Muscle of arm (tissue), 14 donors: ENCODE data around the gene EFCC1. TPM values are rescaled to one million over a fixed set of nuclear protein-coding genes. Genes with fewer than 3 reads are reported as not detected.
A peak's percentile ranks its signal among the peaks of the same experiment; 100 is the strongest.

Source experiments
- DNase-seq: peaks from one replicate; pipeline ENCODE4 v3.0.0-alpha.2; 2013
- long read RNA-seq, 11 donors: transcript quantifications; one replicate each; lab custom pipeline, GENCODE V29; 2026
- polyA plus RNA-seq, 12 donors: library from polyadenylated mRNA; unstranded; fragments of 120-200 nt; gene quantifications; one replicate each; pipeline ENCODE4 v1.2.1, GENCODE V29; 2013; ENCODE audit not compliant: insufficient read length in 12 of 12

EFCC1 gene
- polyA plus RNA-seq: 1 to 10 TPM in 7 of 12 donors, under 1 TPM in 3, not detected in 2; 0.78 to 4.5 (median 1.2) TPM
- long read RNA-seq, donor 1: 0 reads
- long read RNA-seq, donor 2: 0 reads
- long read RNA-seq, donor 3: 0 reads
- long read RNA-seq, donor 4: 0 reads
- long read RNA-seq, donor 5, partial matches to known transcripts: 0 of 1 reads
- long read RNA-seq, donor 5, other reads (novel, unspliced or antisense): 0 of 1 reads
- long read RNA-seq, donor 6: 0 reads
- long read RNA-seq, donor 7, partial matches to known transcripts: 0 of 1 reads
- long read RNA-seq, donor 7, other reads (novel, unspliced or antisense): 0 of 1 reads
- long read RNA-seq, donor 8: 0 reads
- long read RNA-seq, donor 9: 0 reads
- long read RNA-seq, donor 10: 0 reads
- long read RNA-seq, donor 11: 0 reads

DNA sequence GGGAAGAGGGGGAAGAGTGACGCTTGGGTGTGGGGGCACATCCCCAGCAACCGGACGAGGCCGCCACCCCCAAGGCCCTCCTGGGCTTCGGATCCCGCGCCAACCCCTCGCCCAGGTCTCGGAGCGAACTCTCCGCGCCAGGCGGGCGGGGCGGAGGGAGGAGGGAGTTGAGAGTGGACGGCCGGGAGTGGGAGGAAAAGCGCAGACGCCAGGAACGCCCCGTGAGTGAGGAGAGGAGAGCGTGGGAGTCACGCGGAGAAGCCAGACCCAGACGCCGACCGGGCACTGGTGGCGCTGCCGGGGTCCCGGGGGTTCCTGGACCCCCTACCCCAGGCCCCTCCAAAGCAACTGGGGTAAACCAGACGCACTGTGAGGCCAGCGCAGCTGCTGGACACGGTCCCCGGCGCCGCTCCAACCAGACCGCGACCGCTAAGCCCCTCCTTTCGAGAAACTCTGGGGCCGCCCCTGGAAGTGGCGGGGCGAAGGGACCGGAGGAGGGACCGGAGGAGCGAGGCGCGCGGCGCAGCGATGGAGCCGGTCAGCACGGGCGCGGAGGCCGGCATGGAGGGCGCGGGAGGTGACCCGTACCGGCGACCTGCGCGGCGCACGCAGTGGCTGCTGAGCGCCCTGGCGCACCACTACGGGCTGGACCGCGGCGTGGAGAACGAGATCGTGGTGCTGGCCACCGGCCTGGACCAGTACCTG is at the start of gene EFCC1:
TSS of gene EFCC1 (plus strand) at position 204 of the 705 bp plus-strand sequence. CDS start at position 529, 325 bp downstream.
- peak; percentile 74 for DNase-seq

- DNase-seq: no peak
These were observed 44.7 kb upstream of the EFCC1 start for GRCh38 chr3:128956440-128956839.

GRCh38 chr3:128965280-128965679 is 35.8 kb upstream of the EFCC1 start:
- no peak for DNase-seq

DNA sequence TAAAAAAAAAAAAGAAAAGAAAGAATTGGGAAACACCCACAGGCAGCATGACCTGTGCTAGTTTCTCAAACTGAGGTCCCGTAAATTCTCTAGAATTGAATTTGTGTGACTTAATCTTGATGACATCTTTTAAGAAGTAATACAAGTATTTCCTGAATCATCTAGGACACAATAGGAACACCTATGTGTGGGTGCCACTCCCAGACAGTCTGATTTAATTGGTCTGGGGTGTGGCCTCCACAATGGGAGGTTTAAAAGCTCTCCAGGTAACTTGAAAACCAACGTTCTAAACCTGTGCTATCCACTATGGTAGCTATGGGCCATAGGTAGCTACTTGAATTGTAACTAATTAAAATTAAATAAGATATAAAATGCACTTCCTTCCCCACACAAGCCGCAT is 35.3 kb upstream of the EFCC1 start:
- no peak for DNase-seq

- DNase-seq: no peak
These were observed 33.3 kb upstream of the EFCC1 start for GRCh38 chr3:128967748-128968355.

DNA sequence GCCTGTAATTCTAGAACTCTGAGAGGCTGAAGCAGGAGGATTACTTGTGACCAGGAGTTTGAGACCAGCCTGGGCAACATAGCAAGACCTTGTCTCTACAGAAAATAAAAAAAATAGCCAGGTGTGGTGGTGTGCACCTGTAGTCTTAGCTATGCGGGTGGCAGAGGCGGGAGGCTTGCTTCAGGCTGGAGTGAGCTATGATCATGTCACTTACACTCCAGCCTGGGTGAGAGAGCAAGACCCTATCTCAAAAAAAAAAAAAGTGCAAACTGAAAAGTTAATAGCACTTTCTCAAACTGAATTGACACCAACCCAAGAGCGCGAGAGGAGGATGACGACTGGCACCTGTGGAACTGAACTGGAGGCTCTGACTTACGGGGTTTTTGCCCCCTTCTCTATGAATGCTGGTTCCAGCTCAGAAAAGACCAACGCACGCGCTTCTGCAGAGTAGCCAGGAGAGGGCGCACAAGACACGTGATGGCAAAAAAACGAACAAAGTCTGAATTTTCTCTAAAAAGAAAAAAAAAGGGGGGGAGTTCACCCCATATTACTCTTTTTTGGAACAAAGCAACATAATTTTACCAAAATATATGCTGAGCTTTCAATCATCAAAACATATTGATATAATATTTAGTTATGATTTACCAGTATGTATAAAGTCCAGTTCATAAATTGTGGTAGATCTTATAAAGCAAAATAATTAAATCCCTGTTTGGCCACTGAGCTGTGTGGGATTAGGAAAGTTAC is 30.9 kb upstream of the EFCC1 start:
- peak; percentile 57 for DNase-seq

- DNase-seq: no peak
These were observed 30.4 kb upstream of the EFCC1 start for GRCh38 chr3:128970740-128971047.

GRCh38 chr3:128971421-128972100 is 29.5 kb upstream of the EFCC1 start:
- peak; percentile 65 for DNase-seq

DNA sequence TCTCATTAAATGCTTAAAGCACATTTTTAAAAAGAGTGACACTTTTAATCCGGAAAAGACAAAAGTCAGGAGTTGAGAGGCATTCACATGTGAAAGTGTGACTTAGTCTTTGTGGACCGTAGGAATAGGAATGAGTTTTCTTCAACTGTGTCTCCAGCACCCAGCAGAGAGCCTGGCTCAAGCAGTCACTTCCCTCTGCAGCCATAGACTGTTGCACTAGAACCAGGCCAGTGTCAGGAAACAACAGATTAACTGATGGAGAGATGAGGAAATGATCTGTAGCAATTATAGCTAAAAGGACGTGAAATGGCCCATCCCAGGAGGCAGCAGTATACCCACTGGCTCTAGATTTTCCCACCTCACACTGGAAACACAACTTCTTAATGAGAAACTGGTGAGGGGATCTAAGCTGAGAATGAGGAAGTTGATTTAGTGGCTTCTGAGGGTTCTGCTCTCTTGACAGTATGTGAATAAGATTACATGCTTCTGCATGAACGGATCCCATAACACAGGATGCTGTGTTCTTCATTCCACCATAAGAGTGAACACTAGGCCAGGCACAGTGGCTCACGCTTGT is 27.0 kb upstream of the EFCC1 start:
- no peak for DNase-seq

- no peak for DNase-seq
These were observed 25.8 kb upstream of the EFCC1 start for GRCh38 chr3:128975276-128975675.

- DNase-seq: no peak
These were observed 17.6 kb upstream of the EFCC1 start for GRCh38 chr3:128983293-128984069.

DNA sequence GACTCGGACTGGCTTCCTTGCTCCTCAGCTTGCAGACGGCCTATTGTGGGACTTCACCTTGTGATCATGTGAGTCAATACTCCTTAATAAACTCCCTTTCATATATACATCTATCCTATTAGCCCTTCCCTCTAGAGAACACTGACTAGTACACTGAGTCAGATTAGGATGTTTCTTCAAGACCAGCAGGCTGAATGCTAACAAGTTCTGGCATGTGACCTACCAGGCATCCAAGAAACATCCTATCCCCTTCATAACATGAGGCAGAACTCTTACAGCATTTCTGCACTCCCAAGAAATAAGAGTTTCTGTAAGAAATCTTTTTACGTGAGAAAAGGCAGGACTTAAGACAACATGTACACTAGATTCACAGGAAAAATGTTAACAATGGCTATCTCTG is 16.5 kb upstream of the EFCC1 start:
- no peak for DNase-seq

DNA sequence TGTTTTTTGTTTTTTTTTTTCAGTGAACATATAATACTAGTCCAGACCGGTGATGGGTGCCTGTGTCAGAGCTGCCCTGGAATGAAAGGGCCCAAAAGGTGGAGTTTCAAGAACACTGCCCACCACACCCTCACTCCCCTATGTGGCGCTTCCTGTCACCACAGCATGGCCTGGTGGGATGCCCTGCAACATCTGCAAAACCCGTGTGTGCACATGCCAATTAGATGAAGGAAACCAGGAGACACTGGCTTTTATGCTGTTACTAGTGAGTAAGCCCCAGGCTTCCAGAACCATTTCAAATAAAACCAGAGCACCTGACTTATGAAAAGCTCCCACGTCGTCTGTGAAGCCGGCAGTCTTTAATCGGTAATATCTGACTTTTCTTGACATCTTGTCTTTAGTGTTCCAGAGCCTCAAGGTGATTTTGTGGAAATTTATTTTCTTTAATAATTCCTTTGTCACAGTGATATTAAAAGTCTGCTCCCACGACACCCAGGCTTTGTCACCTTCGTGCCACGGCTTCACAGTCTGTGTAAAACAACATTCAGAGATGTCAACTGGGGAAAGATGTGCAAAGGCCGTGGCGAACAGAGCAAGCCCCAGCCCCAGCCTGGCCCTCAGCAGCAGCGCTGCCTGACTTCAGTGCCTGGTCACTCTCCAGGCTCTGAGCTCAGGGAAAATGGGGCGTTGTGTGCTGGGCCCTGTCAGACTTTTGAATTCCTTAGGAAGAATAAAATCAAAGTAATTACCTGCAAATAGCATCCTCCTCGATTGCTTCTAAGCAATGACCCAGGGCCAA is 13.6 kb upstream of the EFCC1 start:
- no peak for DNase-seq

DNA sequence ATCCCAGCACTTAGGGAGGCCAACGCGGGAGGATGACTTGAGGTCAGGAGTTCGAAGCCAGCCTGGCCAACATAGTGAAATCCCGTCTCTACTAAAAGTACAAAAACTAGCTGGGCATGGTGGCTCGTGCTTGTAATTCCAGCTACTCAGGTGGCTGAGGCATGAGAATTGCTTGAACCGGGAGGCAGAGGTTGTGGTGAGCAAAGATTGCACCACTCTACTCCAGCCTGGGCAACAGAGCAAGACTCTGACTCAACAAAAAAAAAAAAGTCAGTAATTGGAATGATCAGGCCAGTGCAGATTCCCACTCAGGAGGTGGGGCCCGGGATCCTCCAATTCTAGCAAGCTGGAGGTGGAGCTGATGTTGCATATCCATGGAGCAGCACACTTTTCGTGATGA is 12.8 kb upstream of the EFCC1 start:
- no peak for DNase-seq

- no peak for DNase-seq
These were observed 9.7 kb upstream of the EFCC1 start for GRCh38 chr3:128991355-128991895.

DNA sequence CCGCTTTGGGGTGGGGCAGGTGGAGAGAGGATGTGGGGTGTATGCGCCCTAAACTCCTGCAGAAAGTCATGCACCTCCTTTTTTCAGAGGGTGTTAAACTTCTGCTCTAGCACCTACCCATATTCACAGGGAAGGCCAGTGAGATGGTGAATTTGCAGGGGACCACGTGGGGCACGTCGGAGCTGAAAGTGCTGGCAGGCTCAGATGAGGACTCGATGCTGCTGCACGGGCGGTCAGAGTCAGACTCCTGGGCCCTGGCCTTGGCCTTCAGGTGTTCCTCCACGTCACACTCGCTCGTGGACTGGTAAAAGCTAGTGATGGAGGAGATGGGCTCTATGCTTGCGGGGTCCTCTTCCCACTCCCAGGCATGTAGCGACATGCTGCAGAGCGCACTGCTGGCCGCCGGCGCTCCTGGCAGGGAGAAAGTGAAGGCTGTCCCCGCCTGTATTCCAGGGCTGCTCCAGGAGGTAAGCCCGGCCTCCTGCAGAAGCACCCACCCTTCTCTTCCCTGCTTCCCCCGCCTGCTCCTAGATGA is 8.1 kb upstream of the EFCC1 start:
- no peak for DNase-seq

- peak; percentile 80 for DNase-seq
These were observed 7.5 kb upstream of the EFCC1 start, which contains the start of gene CFAP92 for GRCh38 chr3:128993461-128994172. Gene CFAP92 (minus strand): TSS chr3:128994076. CDS start chr3:128993304, 772 bp downstream.

GRCh38 chr3:128994173-128994512 is 7.0 kb upstream of the EFCC1 start:
- DNase-seq: no peak
